ENCODE measurements around the gene MYO19.

The MYO19 gene

GRCh38 chr17:36533935-36534839 is 481 bp downstream of the MYO19 start (continued):
- no peak for TF ChIP-seq ZNF23 (tag by site-specific recombination; IDR thresholded peaks at IDR 0.05; ENCODE audit: borderline replicate concordance)
- TF ChIP-seq ZNF10 (tag by site-specific recombination; IDR thresholded peaks at IDR 0.05) = no peak
- TF ChIP-seq ZNF785 (tag by site-specific recombination; IDR thresholded peaks at IDR 0.05) = no peak
- no peak for TF ChIP-seq ZNF311 (tag by site-specific recombination; IDR thresholded peaks at IDR 0.05; ENCODE audit: borderline replicate concordance)
- TF ChIP-seq ZBTB1 (tag by site-specific recombination; IDR thresholded peaks at IDR 0.05) = no peak
- TF ChIP-seq ZFP41 (tag by site-specific recombination; IDR thresholded peaks at IDR 0.05; ENCODE audit: borderline replicate concordance) = no peak
- no peak for TF ChIP-seq SCRT1 (tag by site-specific recombination; IDR thresholded peaks at IDR 0.05; ENCODE audit: borderline replicate concordance)
- TF ChIP-seq TSHZ1 (tag by site-specific recombination; IDR thresholded peaks at IDR 0.05; ENCODE audit: borderline replicate concordance) = peak; percentile 6; the same call in 1 of the 2 replicates
- no peak for TF ChIP-seq ZNF324 (tag by site-specific recombination; IDR thresholded peaks at IDR 0.05)
- TF ChIP-seq ZNF16 (tag by site-specific recombination; IDR thresholded peaks at IDR 0.05; ENCODE audit: low read depth) = no peak
- TF ChIP-seq ZBTB49 (tag by site-specific recombination; IDR thresholded peaks at IDR 0.05; ENCODE audit: low read depth) = no peak
- no peak for TF ChIP-seq ZBTB44 (tag by site-specific recombination; IDR thresholded peaks at IDR 0.05)
- TF ChIP-seq ZNF747 (tag by site-specific recombination; IDR thresholded peaks at IDR 0.05) = no peak
- peak; percentile 84 for TF ChIP-seq ZNF341 (tag by site-specific recombination; IDR thresholded peaks at IDR 0.05; ENCODE audit: low read depth)
- TF ChIP-seq ZBTB17 (tag by site-specific recombination; IDR thresholded peaks at IDR 0.05) = no peak
- TF ChIP-seq ZNF707 (tag by site-specific recombination; IDR thresholded peaks at IDR 0.05) = no peak
- TF ChIP-seq ZNF2 (tag by site-specific recombination; IDR thresholded peaks at IDR 0.05) = peak; percentile 84
- peak; percentile 50 for TF ChIP-seq ZFHX2 (tag by site-specific recombination; conservative IDR thresholded peaks at IDR 0.05)
- TF ChIP-seq ZNF140 (tag by site-specific recombination; IDR thresholded peaks at IDR 0.05) = no peak
- no peak for TF ChIP-seq ZNF792 (tag by site-specific recombination; IDR thresholded peaks at IDR 0.05)
- TF ChIP-seq ZNF292 (tag by site-specific recombination; IDR thresholded peaks at IDR 0.05; ENCODE audit: borderline replicate concordance, low read depth) = no peak
- no peak for TF ChIP-seq ZNF148 (tag by site-specific recombination; IDR thresholded peaks at IDR 0.05; ENCODE audit: borderline replicate concordance)
- TF ChIP-seq ZNF114 (tag by site-specific recombination; IDR thresholded peaks at IDR 0.05) = no peak
- TF ChIP-seq ZNF629 (tag by site-specific recombination; IDR thresholded peaks at IDR 0.05) = peak; percentile 24; the same call in 1 of the 2 replicates
- TF ChIP-seq AEBP2 (tag by site-specific recombination; IDR thresholded peaks at IDR 0.05; ENCODE audit: borderline replicate concordance) = no peak
- peak; percentile 43; the same call in 1 of the 2 replicates for TF ChIP-seq MZF1 (tag by site-specific recombination; IDR thresholded peaks at IDR 0.05; ENCODE audit: borderline replicate concordance)
- TF ChIP-seq ZNF404 (tag by site-specific recombination; IDR thresholded peaks at IDR 0.05) = no peak
- no peak for TF ChIP-seq ZNF510 (tag by site-specific recombination; IDR thresholded peaks at IDR 0.05; ENCODE audit: insufficient replicate concordance)

Measured in HEK293 (cell line).